Measurements from ENCODE around the gene DPPA3. TPM values are rescaled to one million over a fixed set of nuclear protein-coding genes. Genes with fewer than 3 reads are reported as not detected.

DPPA3 gene
- total and polyA plus RNA-seq, 2 of the 8 experiments (the other 6 are each of a cell fraction or from before 2014, with no cell fraction given): 0.30 to 1.2 TPM

DNA sequence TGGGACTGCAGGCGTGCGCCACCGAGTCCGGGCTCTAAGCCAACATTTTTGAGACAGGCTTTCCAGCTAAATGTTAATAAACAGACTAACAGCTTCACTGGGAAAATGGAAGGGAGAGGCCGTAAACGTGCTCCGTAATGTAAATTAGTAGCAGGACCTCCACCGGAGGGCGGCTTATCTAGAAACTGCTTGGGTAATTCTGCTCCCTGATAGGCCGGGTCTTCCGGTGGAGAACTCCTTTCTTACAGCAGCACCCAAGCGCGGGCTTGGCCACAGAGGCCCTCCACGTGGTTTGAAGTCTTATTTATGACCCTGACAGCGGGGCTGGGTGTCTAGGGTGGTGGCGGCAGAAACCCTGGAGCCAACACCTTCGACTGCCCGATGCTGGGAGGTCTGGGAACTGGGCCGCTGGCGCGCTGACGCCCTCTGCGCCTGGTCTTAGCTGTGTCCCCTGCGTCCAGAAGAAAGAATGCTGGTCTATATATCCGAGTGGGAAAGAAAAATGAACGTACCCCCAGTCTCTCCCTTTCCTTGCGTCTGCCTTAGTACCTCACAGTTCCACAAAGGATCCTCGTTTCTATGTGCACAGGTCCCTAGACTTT, 1.7 kb downstream of the DPPA3 start:
- H3K23me2 ChIP-seq (ENCODE audit: low read depth, low read length): no peaks in the 10 kb centered on the region
- no peak overlapping the region for H2BK120ac ChIP-seq (replicated peaks; ENCODE audit: low read depth, low read length)
- no peak overlapping the region for H3K27ac ChIP-seq (ENCODE audit: low read depth, low read length)
- no peaks in the 10 kb centered on the region for H3K27me3 ChIP-seq (replicated peaks in 1 of 4; ENCODE audit: control insufficient read depth in 3 of 4, extremely low read depth in 1 of 4, insufficient read depth in 3 of 4, low read length in 3 of 4)
- H3K79me2 ChIP-seq (ENCODE audit: control insufficient read depth in 1 of 2, insufficient read depth in 2 of 2, low read length in 2 of 2): no peaks in the 10 kb centered on the region
- H2BK12ac ChIP-seq (ENCODE audit: low read depth, low read length): peak overlapping the region; percentile 80; the same call in 1 of the 2 replicates
- POLR2A ChIA-PET (ENCODE audit: partially characterized antibody): interaction anchor here (0.5 to 1.0 kb wide), 3 partner anchors 93 to 815 kb away, joined by 3 read pairs; no protein-coding TSS in a partner anchor
- no peak overlapping the region; the same call in 1 of the 2 replicates for H3K18ac ChIP-seq (ENCODE audit: extremely low read depth, low read length)
- H3K36me3 ChIP-seq (ENCODE audit: control insufficient read depth in 2 of 4, insufficient read depth in 4 of 4, low read length in 3 of 4): no peaks in the 10 kb centered on the region
- no peak overlapping the region for H3K23ac ChIP-seq (ENCODE audit: insufficient read length)
- H3K9ac ChIP-seq (replicated peaks in 1 of 4; ENCODE audit: extremely low read depth in 1 of 4, low read depth in 3 of 4, low read length in 3 of 4): no peak overlapping the region
- 84% methylated on average over 28 of the region's 28 CpGs; no CpG with 5 or more reads in 1 of the 2 experiments for WGBS, 2 experiments (ENCODE audit: extremely low coverage in 1 of 2, insufficient coverage in 1 of 2, insufficient read length in 1 of 2, insufficient replicate concordance in 2 of 2, low coverage in 1 of 2, low lambda C conversion rate in 2 of 2, missing lambda C conversion rate in 1 of 2)
- H3K4me3 ChIP-seq (ENCODE audit: extremely low read depth in 1 of 4, insufficient read depth in 2 of 4, low read depth in 3 of 4, low read length in 4 of 4): no peak overlapping the region
- H2BK5ac ChIP-seq (ENCODE audit: low read depth, low read length): 0 out of 2 replicates have a peak overlapping the region, but pooled peaks have one; percentile 44
- no peak overlapping the region for H3K4me2 ChIP-seq (ENCODE audit: insufficient read depth in 1 of 2, low read depth in 2 of 2, low read length in 2 of 2)
- H4K20me1 ChIP-seq (replicated peaks in 1 of 2; ENCODE audit: control insufficient read depth in 1 of 2, insufficient read depth in 2 of 2, low read length in 2 of 2): no peaks in the 10 kb centered on the region
- H3K56ac ChIP-seq (replicated peaks; ENCODE audit: insufficient read length, low read depth, low read length): no peak overlapping the region
- H2AFZ ChIP-seq (ENCODE audit: low read length): no peak overlapping the region
- H4K8ac ChIP-seq (ENCODE audit: extremely low read depth, insufficient read depth, low read length): no peak overlapping the region
- peak overlapping the region; percentile 57 for H3K4ac ChIP-seq (replicated peaks; ENCODE audit: insufficient read length, low read depth, low read length)
- peak overlapping the region; percentile 15; the same call in 1 of the 2 replicates for H2AK5ac ChIP-seq (ENCODE audit: low read depth, low read length)
- H2BK15ac ChIP-seq (ENCODE audit: low read length): 0 out of 2 replicates have a peak overlapping the region, but pooled peaks have one; percentile 72
- H4K91ac ChIP-seq (replicated peaks; ENCODE audit: insufficient read length, low read length): peak overlapping the region; percentile 84
- no peak overlapping the region for H4K5ac ChIP-seq (ENCODE audit: insufficient read length, low read depth, low read length)
- FAIRE-seq (no peak), DNase-seq (ENCODE audit: low read depth in 1 of 2, low spot score in 2 of 2) (peak in 1 of 2 experiments; percentile 53)
- H3K9me3 ChIP-seq (ENCODE audit: insufficient read depth in 2 of 2, low read depth in 1 of 2, low read length in 1 of 2): no peaks in the 10 kb centered on the region
- H3K79me1 ChIP-seq (ENCODE audit: low read depth, low read length): no peaks in the 10 kb centered on the region
- CTCF ChIA-PET (ENCODE audit: partially characterized antibody): interaction anchor here (0.6 to 4.9 kb wide), 11 partner anchors 8 to 644 kb away, joined by 3 to 69 read pairs (median 3); no protein-coding TSS in a partner anchor
- peaks cover 0 to 8% (median 4%) of the 10 kb centered on the region in 4 experiments; a peak in 4 of 7 replicates for H3K4me1 ChIP-seq (replicated peaks in 1 of 4; ENCODE audit: control insufficient read depth in 3 of 4, insufficient read depth in 4 of 4, low read length in 3 of 4)
- H3K14ac ChIP-seq (ENCODE audit: insufficient read length): no peak overlapping the region
- TF ChIP-seq RBBP5 (IDR thresholded peaks at IDR 0.05; ENCODE audit: borderline replicate concordance, low read depth, low read length) (no peak), SIN3A (conservative IDR thresholded peaks at IDR 0.05 in 1 of 2, IDR thresholded peaks at IDR 0.05 in 1 of 2; ENCODE audit: low read depth in 1 of 2, low read length in 2 of 2) (no peak), RAD21 (IDR thresholded peaks at IDR 0.05 in 1 of 2, conservative IDR thresholded peaks at IDR 0.05 in 1 of 2; ENCODE audit: low read depth in 2 of 2, low read length in 2 of 2) (peak in 1 of 2 experiments; percentile 20; a peak in 2 of 4 replicates), SP4 (IDR thresholded peaks at IDR 0.05; ENCODE audit: low read length) (no peak)
- TF ChIP-seq, protein P1, sequence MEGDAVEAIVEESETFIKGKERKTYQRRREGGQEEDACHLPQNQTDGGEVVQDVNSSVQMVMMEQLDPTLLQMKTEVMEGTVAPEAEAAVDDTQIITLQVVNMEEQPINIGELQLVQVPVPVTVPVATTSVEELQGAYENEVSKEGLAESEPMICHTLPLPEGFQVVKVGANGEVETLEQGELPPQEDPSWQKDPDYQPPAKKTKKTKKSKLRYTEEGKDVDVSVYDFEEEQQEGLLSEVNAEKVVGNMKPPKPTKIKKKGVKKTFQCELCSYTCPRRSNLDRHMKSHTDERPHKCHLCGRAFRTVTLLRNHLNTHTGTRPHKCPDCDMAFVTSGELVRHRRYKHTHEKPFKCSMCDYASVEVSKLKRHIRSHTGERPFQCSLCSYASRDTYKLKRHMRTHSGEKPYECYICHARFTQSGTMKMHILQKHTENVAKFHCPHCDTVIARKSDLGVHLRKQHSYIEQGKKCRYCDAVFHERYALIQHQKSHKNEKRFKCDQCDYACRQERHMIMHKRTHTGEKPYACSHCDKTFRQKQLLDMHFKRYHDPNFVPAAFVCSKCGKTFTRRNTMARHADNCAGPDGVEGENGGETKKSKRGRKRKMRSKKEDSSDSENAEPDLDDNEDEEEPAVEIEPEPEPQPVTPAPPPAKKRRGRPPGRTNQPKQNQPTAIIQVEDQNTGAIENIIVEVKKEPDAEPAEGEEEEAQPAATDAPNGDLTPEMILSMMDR (IDR thresholded peaks at IDR 0.05; ENCODE audit: control extremely low read depth in 1 of 3, insufficient read depth in 1 of 3, low read depth in 1 of 3, low read length in 3 of 3): peak in 1 of 3 experiments; percentile 16; a peak in 1 of 4 replicates
- peak overlapping the region; percentile 48; the same call in 1 of the 2 replicates for H2BK20ac ChIP-seq (ENCODE audit: low read length)
